ENCODE data around the gene LYPD1. TPM values are rescaled to one million over a fixed set of nuclear protein-coding genes. Genes with fewer than 3 reads are reported as not detected.

LYPD1 gene
- total RNA-seq, 2 donors from 2014 or later = 0.28 TPM; not detected in 1

DNA sequence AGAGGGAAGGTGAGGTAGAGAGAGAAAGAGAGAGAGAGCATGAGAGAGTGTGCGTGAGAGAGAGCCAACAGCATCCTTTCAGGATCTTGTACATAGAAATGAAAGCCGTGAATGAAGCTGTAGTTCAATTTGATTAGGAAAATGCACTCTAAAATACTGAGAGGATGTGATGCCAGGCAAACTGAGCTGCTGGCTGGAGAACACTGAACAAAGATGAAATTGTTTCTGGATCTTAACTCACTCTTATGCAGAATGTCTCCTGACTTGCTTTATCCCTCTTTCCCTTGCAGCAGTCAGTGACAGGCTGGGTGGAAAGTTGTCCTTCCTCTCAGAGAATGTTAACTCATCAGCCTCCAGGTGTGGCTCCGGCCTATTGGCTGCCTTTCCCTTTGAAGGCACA is 10.7 kb downstream of the LYPD1 start:
- TF ChIP-seq, protein P1, sequence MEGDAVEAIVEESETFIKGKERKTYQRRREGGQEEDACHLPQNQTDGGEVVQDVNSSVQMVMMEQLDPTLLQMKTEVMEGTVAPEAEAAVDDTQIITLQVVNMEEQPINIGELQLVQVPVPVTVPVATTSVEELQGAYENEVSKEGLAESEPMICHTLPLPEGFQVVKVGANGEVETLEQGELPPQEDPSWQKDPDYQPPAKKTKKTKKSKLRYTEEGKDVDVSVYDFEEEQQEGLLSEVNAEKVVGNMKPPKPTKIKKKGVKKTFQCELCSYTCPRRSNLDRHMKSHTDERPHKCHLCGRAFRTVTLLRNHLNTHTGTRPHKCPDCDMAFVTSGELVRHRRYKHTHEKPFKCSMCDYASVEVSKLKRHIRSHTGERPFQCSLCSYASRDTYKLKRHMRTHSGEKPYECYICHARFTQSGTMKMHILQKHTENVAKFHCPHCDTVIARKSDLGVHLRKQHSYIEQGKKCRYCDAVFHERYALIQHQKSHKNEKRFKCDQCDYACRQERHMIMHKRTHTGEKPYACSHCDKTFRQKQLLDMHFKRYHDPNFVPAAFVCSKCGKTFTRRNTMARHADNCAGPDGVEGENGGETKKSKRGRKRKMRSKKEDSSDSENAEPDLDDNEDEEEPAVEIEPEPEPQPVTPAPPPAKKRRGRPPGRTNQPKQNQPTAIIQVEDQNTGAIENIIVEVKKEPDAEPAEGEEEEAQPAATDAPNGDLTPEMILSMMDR (IDR thresholded peaks at IDR 0.05) = no peak
- H3K4me3 ChIP-seq = no peak overlapping the region

GRCh38 chr2:132656266-132656975 is 13.6 kb downstream of the LYPD1 start:
- ATAC-seq (ENCODE audit: insufficient number of reproducible peaks, low FRiP score, low read depth) (no peak), DNase-seq (ENCODE audit: low spot score) (no peak)
- TF ChIP-seq, protein P1 (IDR thresholded peaks at IDR 0.05) = no peak
- H3K27ac ChIP-seq = no peak overlapping the region
- H3K36me3 ChIP-seq = no peaks in the 10 kb centered on the region
- H3K4me3 ChIP-seq = no peak overlapping the region
- no peaks in the 10 kb centered on the region for H3K4me1 ChIP-seq (ENCODE audit: control insufficient read depth in 1 of 2, low read depth in 2 of 2)
- H3K9me3 ChIP-seq = no peaks in the 10 kb centered on the region
- no peaks in the 10 kb centered on the region for H3K27me3 ChIP-seq (replicated peaks; ENCODE audit: insufficient read depth)

More for the DNA sequence above, 10.7 kb downstream of the LYPD1 start:
- ATAC-seq (ENCODE audit: insufficient number of reproducible peaks, low FRiP score, low read depth) = no peak
- no peak overlapping the region for H3K27ac ChIP-seq
- no peaks in the 10 kb centered on the region for H3K27me3 ChIP-seq (replicated peaks; ENCODE audit: insufficient read depth)
- H3K4me1 ChIP-seq (ENCODE audit: control insufficient read depth in 1 of 2, low read depth in 2 of 2) = no peaks in the 10 kb centered on the region
- no peaks in the 10 kb centered on the region for H3K36me3 ChIP-seq
- no peak for DNase-seq (ENCODE audit: low spot score)
- no peaks in the 10 kb centered on the region for H3K9me3 ChIP-seq

GRCh38 chr2:132654968-132655367 is 15.0 kb downstream of the LYPD1 start:
- Histone ChIP-seq H3K27me3 (replicated peaks; ENCODE audit: insufficient read depth) (no peaks in the 10 kb centered on the region), H3K27ac (no peak overlapping the region), H3K4me3 (no peak overlapping the region), H3K36me3 (no peaks in the 10 kb centered on the region), H3K9me3 (no peaks in the 10 kb centered on the region), H3K4me1 (ENCODE audit: control insufficient read depth in 1 of 2, low read depth in 2 of 2) (no peaks in the 10 kb centered on the region)
- ATAC-seq (ENCODE audit: insufficient number of reproducible peaks, low FRiP score, low read depth) (no peak), DNase-seq (ENCODE audit: low spot score) (no peak)
- TF ChIP-seq, protein P1 (IDR thresholded peaks at IDR 0.05) = no peak

GRCh38 chr2:132654335-132654734 is 15.7 kb downstream of the LYPD1 start:
- Histone ChIP-seq H3K36me3 (no peaks in the 10 kb centered on the region), H3K27ac (no peak overlapping the region), H3K9me3 (no peaks in the 10 kb centered on the region), H3K4me1 (ENCODE audit: control insufficient read depth in 1 of 2, low read depth in 2 of 2) (no peaks in the 10 kb centered on the region), H3K27me3 (replicated peaks; ENCODE audit: insufficient read depth) (no peaks in the 10 kb centered on the region), H3K4me3 (no peak overlapping the region)
- ATAC-seq (ENCODE audit: insufficient number of reproducible peaks, low FRiP score, low read depth) (no peak), DNase-seq (ENCODE audit: low spot score) (no peak)
- TF ChIP-seq, protein P1 (IDR thresholded peaks at IDR 0.05) = no peak

DNA sequence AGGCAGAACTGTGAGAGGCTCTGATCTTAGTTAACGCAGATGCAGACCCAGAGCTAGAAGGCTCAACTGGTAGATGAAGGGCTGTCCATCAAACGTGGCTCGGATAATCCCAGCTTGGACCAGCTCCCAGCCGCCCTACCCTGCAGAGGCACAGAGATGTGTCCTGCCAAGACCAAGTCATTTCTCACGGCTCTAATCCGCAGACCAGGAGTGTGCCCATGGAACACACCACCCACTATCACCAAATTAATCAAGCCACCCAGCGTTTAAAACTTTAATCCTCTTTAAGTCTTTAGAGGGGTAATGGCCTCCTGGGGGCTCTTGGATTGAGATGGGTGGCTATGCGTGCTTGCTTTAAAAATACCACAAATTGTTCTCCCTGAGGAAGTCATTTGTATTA is 17.5 kb downstream of the LYPD1 start:
- Histone ChIP-seq H3K27ac (no peak overlapping the region), H3K4me1 (ENCODE audit: control insufficient read depth in 1 of 2, low read depth in 2 of 2) (no peaks in the 10 kb centered on the region), H3K4me3 (no peak overlapping the region), H3K9me3 (no peaks in the 10 kb centered on the region), H3K27me3 (replicated peaks; ENCODE audit: insufficient read depth) (no peaks in the 10 kb centered on the region), H3K36me3 (no peaks in the 10 kb centered on the region)
- TF ChIP-seq, protein P1 (IDR thresholded peaks at IDR 0.05) = no peak
- ATAC-seq (ENCODE audit: insufficient number of reproducible peaks, low FRiP score, low read depth) (no peak), DNase-seq (ENCODE audit: low spot score) (no peak)
